IMR-90 (cell line): Measurements from ENCODE around the gene THAP9. TPM values are rescaled to one million over a fixed set of nuclear protein-coding genes. Genes with fewer than 3 reads are reported as not detected.
A peak's percentile ranks its signal among the peaks of the same experiment; 100 is the strongest.

Experiments
- ATAC-seq: fragments of 200-7000 bp; cut with Tn5 transposase; 2 replicates; pipeline ENCODE4 v1.9.1; 2020; ENCODE audit warnings: low read depth, mild to moderate bottlenecking, moderate library complexity
- BruUV-seq: library from RNA; stranded (reverse); fragments of 400-500 nt; replicated peaks from 2 replicates; lab custom pipeline; 2021; lab: Mats Ljungman, UMichigan
- CTCF ChIA-PET: fragments of 300-600 bp; formaldehyde crosslinking; extraction: SDS; loops from one replicate; lab custom pipeline; 2021; ENCODE audit warnings: antibody characterized with exemption; lab: Yijun Ruan, JAX
- POLR2A ChIA-PET: fragments of 300-600 bp; sonication (Branson Sonifier 250); formaldehyde crosslinking; loops from one replicate; lab custom pipeline; 2022; ENCODE audit warnings: antibody characterized with exemption; ENCODE audit not compliant: unreplicated experiment; lab: Charles Lee
- DNase-seq: peaks from one replicate; pipeline ENCODE4 v3.0.0; 2013
- H2AFZ ChIP-seq: replicated peaks from 2 replicates; pipeline ENCODE3; 2013; ENCODE audit warnings: low read length, mild to moderate bottlenecking; ENCODE audit not compliant: poor library complexity
- H2AK5ac ChIP-seq: 2 replicates; pipeline ENCODE4 v1.6.1; 2013; ENCODE audit warnings: low read depth, low read length, inconsistent platforms
- H2AK9ac ChIP-seq: replicated peaks from 2 replicates; pipeline ENCODE3; 2013; ENCODE audit warnings: mild to moderate bottlenecking, low read depth, low read length, moderate library complexity; ENCODE audit not compliant: poor library complexity
- H2BK120ac ChIP-seq: 2 replicates; pipeline ENCODE4 v1.6.1; 2013; ENCODE audit warnings: low read depth, low read length, inconsistent platforms
- H2BK15ac ChIP-seq: 3 replicates; pipeline ENCODE4 v1.6.1; 2013; ENCODE audit warnings: low read depth, low read length, inconsistent platforms
- H2BK20ac ChIP-seq: 2 replicates; pipeline ENCODE4 v1.6.1; 2013; ENCODE audit warnings: low read depth, mild to moderate bottlenecking, inconsistent platforms, low read length, moderate library complexity
- H2BK5ac ChIP-seq: 2 replicates; pipeline ENCODE4 v1.6.1; 2013; ENCODE audit warnings: mild to moderate bottlenecking, low read depth, low read length, inconsistent platforms; ENCODE audit not compliant: poor library complexity, severe bottlenecking
- H3K14ac ChIP-seq: replicated peaks from 2 replicates; pipeline ENCODE4 v1.6.1; 2013; ENCODE audit warnings: low read depth, low read length, inconsistent platforms
- H3K18ac ChIP-seq: 2 replicates; pipeline ENCODE4 v1.6.1; 2013; ENCODE audit warnings: low read depth, low read length, control low read depth
- H3K23ac ChIP-seq: 2 replicates; pipeline ENCODE4 v1.6.1; 2013; ENCODE audit warnings: low read depth, low read length, inconsistent platforms
- H3K27ac ChIP-seq: 2 replicates; pipeline ENCODE4 v1.5.1; 2013; ENCODE audit warnings: mild to moderate bottlenecking, control low read depth, low read length; ENCODE audit not compliant: insufficient read depth
- H3K27me3 ChIP-seq: 2 replicates; pipeline ENCODE4 v1.6.1; 2013; ENCODE audit warnings: low read length; ENCODE audit not compliant: control insufficient read depth, insufficient read depth
- H3K36me3 ChIP-seq: 2 replicates; pipeline ENCODE4 v1.6.1; 2013; ENCODE audit warnings: low read length, mixed read lengths; ENCODE audit not compliant: control insufficient read depth, insufficient read depth
- H3K4ac ChIP-seq: 2 replicates; pipeline ENCODE4 v1.6.1; 2013; ENCODE audit warnings: low read depth, low read length, inconsistent platforms
- H3K4me1 ChIP-seq: 2 replicates; pipeline ENCODE4 v1.6.1; 2013; ENCODE audit warnings: low read length, mixed read lengths; ENCODE audit not compliant: control insufficient read depth, insufficient read depth
- H3K4me2 ChIP-seq: 2 replicates; pipeline ENCODE4 v1.6.1; 2013; ENCODE audit warnings: low read depth, mild to moderate bottlenecking, control low read depth, low read length, moderate library complexity
- H3K4me3 ChIP-seq: 2 replicates; pipeline ENCODE4 v1.5.1; 2013; ENCODE audit warnings: low read depth, mild to moderate bottlenecking, control low read depth, low read length, moderate library complexity; ENCODE audit not compliant: insufficient read depth
- H3K56ac ChIP-seq: 2 replicates; pipeline ENCODE4 v1.6.1; 2013; ENCODE audit warnings: low read length, inconsistent platforms; ENCODE audit not compliant: insufficient read depth; ENCODE audit errors: extremely low read depth
- H3K79me1 ChIP-seq, 2 experiments: 2 replicates each; pipeline ENCODE4 v1.6.1; 2013; ENCODE audit warnings: low read length in 2 of 2, inconsistent platforms in 1 of 2, low read depth in 1 of 2
- H3K9ac ChIP-seq: 2 replicates; pipeline ENCODE4 v1.6.1; 2013; ENCODE audit warnings: low read depth, low read length, control low read depth
- H3K9me1 ChIP-seq: 2 replicates; pipeline ENCODE4 v1.6.1; 2013; ENCODE audit warnings: low read length, inconsistent platforms; ENCODE audit not compliant: insufficient read depth
- H3K9me3 ChIP-seq: 2 replicates; pipeline ENCODE4 v1.6.1; 2013; ENCODE audit warnings: low read length; ENCODE audit not compliant: control insufficient read depth, insufficient read depth
- H4K20me1 ChIP-seq: 2 replicates; pipeline ENCODE4 v1.6.1; 2013; ENCODE audit warnings: low read length, inconsistent platforms; ENCODE audit not compliant: insufficient read depth
- H4K5ac ChIP-seq: 2 replicates; pipeline ENCODE4 v1.6.1; 2013; ENCODE audit warnings: mild to moderate bottlenecking, low read depth, low read length, control low read depth
- H4K8ac ChIP-seq, 2 experiments: 2 replicates each; pipeline ENCODE4 v1.6.1; 2013; ENCODE audit warnings: low read depth in 2 of 2, low read length in 2 of 2, control low read depth in 1 of 2, inconsistent platforms in 1 of 2
- H4K91ac ChIP-seq: 2 replicates; pipeline ENCODE4 v1.6.1; 2013; ENCODE audit warnings: low read depth, low read length, inconsistent platforms; ENCODE audit not compliant: insufficient read depth
- BHLHE40 ChIP-seq: fragments of 150-350 bp; IDR thresholded peaks from 2 replicates; pipeline ENCODE4 v1.6.1; 2016; ENCODE audit warnings: mild to moderate bottlenecking, low read depth, low read length
- CEBPB ChIP-seq: IDR thresholded peaks from 2 replicates; pipeline ENCODE4 v1.6.1; 2012; ENCODE audit warnings: low read depth, low read length, improper control_type of control experiment
- CTCF ChIP-seq: conservative IDR thresholded peaks from 2 replicates; pipeline ENCODE4 v1.5.1; 2012; ENCODE audit warnings: mild to moderate bottlenecking, low read depth, low read length, improper control_type of control experiment
- WGBS, 2 experiments: methylation state at CpG; one replicate each; pipeline versions ENCODE4 v1.1.5 to v1.1.7; 2013; ENCODE audit warnings: missing lambda C conversion rate in 2 of 2; ENCODE audit not compliant: insufficient read length in 1 of 2; ENCODE audit errors: extremely low coverage in 2 of 2; 5-methylcytosine and 5-hydroxymethylcytosine counted together
- dilution Hi-C: fragments of 300-500 bp; cut with HindIII; formaldehyde crosslinking; loops from one replicate; pipeline ENCODE4 v1.14.3; 2018; ENCODE audit warnings: low sequenced_read_pairs; ENCODE audit not compliant: unreplicated experiment
- in situ Hi-C: fragments of 300-500 bp; cut with MboI; formaldehyde crosslinking; loops from 3 replicates; pipeline ENCODE4 v1.14.3; 2019; ENCODE audit warnings: low sequenced_read_pairs, inconsistent platforms, mixed read lengths
- intact Hi-C: fragments of 100-400 bp; cut with micrococcal nuclease; formaldehyde crosslinking; loops from 2 replicates; pipeline ENCODE4 v1.10.0; 2022
- polyA plus RNA-seq, 3 experiments: library from polyadenylated mRNA; depleted of rRNA; stranded (reverse); fragments of >200 nt; gene quantifications; 2 replicates each; pipeline ENCODE4 v1.2.3, GENCODE V29; 2012; ENCODE audit warnings: low replicate concordance in 1 of 3
- total RNA-seq: library from RNA; depleted of rRNA; stranded (reverse); fragments of >200 nt; gene quantifications from 2 replicates; pipeline ENCODE4 v1.2.3, GENCODE V29; 2012

Gene THAP9
- total and polyA plus RNA-seq, 2 of the 4 experiments (the other 2 are of a cell fraction), result 0.86 to 2.9 TPM

- Histone ChIP-seq H3K4ac (no peak overlapping the region), H4K5ac (no peak overlapping the region), H3K36me3 (peaks cover 65% of the 10 kb centered on the region), H3K4me1 (peaks cover 2% of the 10 kb centered on the region), H4K91ac (no peak overlapping the region), H3K18ac (no peak overlapping the region), H2BK20ac (no peak overlapping the region), H3K27me3 (no peaks in the 10 kb centered on the region), H2BK120ac (no peak overlapping the region), H3K4me2 (no peak overlapping the region), H2BK5ac (no peak overlapping the region), H3K23ac (no peak overlapping the region), H4K20me1 (peaks cover 32% of the 10 kb centered on the region), H3K56ac (no peak overlapping the region), H3K27ac (no peak overlapping the region), H2AK5ac (no peak overlapping the region), H3K4me3 (no peak overlapping the region), H2AK9ac (no peak overlapping the region), H2BK15ac (no peak overlapping the region), H2AFZ (no peak overlapping the region), H4K8ac (no peak overlapping the region), H3K9me3 (no peaks in the 10 kb centered on the region), H3K9me1 (no peaks in the 10 kb centered on the region), H3K9ac (no peak overlapping the region), H3K14ac (no peak overlapping the region), H3K79me1 (peaks cover 27 to 55% of the 10 kb centered on the region in 2 experiments)
- POLR2A ChIA-PET, result no interaction called here
- intact Hi-C loops, result no loop called here
- in situ Hi-C loops, result no loop called here
- TF ChIP-seq CTCF, result no peak
- no peak for TF ChIP-seq BHLHE40
- peak; percentile 57 for TF ChIP-seq CEBPB
- BruUV-seq, result no TSS peak
- CTCF ChIA-PET, result interaction anchor here (0.6 to 0.7 kb wide), 2 partner anchors 21 to 28 kb away, joined by 3 to 4 read pairs; no protein-coding TSS in a partner anchor
- dilution Hi-C loops, result no loop called here
- ATAC-seq, result no peak
- no CpG with 5 or more reads among the region's 5 CpGs for WGBS, 2 experiments
- DNase-seq, result no peak
Measured at GRCh38 chr4:82868572-82868971, 32.0 kb upstream of the THAP9 start.
